GM19463 (cell line): Measurements from ENCODE around the gene N4BP3.
"Not testable (repeated sequence)": the region's sequence is repeated elsewhere in the genome, so short reads cannot be mapped to it uniquely, and the experiment has no call there.

Experiments used
- ATAC-seq: cut with Tn5 transposase; IDR thresholded peaks from one replicate; pipeline ENCODE4 v1.9.1; 2021; ENCODE audit warnings: mild to moderate bottlenecking, moderate library complexity; ENCODE audit not compliant: unreplicated experiment

N4BP3 gene

GRCh38 chr5:178121391-178122276, 8.3 kb downstream of the N4BP3 start:
- ATAC-seq: no peak

DNA sequence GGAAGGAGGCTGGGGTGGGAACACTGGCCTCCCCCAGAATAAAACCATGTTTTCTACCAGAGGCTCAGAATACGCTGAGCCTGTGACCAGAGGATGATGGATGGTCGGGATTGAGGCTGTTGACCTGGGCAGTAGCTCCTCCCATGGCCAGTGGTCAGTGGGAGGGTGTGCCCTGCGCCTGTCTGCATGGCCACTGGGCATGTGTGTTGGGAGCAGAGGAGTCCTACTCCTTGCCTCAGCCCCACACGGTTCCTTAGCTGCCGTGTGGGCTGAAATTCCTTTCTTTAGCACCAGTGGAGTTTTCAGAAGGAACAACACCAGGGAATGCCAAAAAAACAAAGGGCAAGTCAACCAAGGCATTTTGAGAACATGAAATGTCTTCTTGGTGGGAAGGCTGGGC, 9.0 kb downstream of the N4BP3 start:
- ATAC-seq: no peak

DNA sequence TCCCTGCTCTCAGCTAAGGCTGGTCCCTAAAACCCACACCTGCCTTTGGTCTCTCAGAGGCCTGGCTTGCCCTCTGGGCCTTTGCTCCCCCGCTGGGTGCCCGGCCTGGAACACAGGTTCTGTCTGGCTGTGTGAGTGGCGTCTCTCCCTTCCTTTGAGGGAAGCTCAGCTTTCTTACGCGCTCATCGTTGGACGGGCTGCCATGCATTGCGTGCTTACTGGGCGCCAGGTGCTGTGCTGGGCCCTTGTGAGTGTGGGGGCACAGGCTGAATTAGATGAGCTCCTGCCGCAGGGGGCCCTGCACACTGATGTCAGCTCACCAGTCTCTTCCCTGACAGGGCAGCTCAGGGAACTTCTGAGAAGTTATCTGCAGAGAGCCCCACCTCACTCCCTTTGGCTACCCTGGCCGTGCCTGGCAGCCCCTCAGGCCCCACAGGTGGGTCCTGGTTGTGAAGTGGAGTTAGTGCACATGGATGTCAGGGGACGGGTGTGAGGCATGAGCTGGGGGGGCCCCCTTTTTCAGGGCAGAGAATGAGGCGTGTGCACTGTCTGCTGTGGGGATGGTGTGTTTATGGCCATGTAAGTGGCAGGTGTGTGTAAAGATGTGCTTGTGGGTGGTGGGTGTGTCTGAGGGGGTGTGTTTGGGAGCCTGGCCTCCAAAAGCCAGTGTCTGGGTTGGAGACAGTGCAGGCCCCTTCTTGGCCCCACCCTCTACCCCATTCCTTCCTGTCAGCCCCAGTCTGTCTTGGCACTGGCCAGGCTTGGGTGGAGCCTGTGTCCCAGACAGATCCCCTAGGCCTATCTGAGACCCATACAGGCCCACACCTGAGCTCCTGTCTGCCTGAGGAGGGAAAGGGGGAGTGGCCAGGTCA, 10.0 kb downstream of the N4BP3 start:
- ATAC-seq: no peak

DNA sequence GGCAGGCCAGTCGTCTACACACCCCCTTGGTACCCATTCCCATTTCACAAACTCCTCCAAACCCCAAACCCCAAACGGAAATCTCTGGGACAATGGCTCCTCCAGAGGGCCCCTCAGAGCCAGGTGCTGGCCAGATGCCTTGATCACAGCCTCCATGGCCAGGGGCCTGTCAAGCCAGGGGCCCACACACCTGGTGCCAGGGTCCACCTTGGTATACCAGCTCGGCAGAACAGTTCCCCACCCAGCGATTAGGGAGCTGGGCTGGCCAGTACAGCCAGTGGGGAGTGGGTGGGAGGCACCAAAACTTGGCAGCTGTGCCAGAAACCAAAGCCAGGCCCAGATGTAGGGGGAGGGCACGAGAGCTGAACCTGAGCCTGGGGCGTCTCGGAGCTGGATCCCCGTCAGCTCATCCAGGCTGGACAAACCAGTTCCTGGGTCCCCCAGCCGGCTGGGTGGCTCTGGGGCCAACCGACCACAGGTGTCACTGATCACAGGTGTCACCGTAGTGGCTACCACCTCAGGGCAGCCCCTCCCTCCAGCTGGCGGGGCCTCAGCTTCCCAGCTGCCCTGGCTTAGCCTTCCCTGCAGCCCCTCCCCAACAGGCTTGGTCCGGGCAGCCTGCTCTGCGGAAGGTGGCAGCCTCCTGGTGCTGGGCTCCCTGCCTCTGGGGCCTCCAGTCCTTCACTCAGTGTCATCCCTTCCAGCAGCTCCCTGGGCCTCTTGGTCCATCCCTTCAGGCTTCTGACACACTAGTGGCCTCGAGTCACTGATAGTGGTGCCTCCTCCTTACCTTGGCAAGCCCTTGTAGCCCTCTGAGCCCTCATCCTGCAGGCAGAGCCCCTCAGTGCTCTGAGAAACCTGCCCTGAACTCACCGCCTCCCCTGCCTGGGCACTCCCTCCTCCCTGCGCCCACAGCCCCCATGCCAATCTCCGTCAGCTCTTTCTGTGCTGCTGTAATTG, 10.9 kb downstream of the N4BP3 start:
- no peak for ATAC-seq

DNA sequence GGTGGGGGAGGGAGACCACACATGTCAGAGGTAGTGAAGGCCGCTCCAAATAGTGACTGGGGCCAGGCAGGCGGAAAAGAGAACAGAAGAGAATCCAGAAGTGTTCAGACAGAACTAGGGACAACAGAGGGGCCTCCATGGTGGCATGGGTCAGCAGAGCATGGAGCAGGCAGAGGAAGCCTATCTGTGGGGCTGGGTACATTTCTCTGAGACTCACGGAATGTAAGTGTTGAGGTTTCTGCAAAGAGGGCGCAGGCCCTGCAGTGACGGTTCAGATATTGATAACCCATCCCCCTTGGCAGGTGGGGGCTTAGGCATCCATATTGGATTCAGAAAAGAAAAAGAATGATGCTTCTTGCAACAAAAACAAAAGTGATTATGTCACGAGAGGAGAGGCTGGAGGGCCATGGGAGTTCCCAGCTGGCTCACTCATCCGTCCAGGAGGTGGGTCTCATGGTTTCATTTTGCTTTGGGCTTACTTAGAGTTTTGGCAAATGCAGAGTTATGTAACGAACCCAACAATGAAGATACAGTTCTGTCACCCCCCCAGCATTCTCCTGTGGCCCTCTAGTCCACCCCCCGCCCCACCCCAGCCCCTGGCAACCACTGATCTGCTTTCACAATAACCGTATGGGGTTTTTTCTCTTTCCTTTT, 12.0 kb downstream of the N4BP3 start:
- ATAC-seq: no peak

GRCh38 chr5:178126556-178126955, 13.2 kb downstream of the N4BP3 start:
- ATAC-seq: no peak

DNA sequence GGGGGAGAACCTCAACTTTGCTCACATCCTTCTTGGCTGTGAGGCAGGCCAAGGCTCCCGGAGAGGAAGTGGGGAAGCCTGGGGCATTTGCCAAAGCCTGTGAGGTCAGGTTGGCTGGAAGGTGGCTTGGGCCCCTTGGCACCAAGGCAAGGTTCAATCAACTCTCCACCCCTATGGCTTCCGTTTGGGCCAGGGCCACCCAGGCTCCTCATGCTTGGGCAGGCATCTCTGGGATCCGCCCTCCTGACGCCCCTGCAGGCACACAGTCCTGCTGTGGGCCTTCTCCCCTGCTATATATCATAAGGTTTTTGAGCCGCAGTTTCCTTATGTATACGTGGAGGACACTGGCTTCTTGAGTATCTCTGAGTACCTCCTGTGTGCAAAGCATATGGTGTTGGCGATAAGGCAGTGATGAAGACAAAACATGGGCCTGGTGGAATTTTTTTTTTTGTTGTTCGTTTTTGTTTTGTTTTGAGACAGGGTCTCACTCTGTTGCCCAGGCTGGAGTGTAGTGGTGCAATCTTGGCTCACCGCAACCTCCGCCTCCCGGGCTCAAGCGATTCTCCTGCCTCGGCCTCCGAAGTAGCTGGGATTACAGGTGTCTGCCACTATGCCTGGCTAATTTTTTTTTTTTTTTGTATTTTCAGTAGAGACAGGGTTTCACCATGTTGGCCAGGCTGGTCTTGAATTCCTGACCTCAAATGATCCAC, 14.1 kb downstream of the N4BP3 start:
- ATAC-seq: not testable (repeated sequence)

DNA sequence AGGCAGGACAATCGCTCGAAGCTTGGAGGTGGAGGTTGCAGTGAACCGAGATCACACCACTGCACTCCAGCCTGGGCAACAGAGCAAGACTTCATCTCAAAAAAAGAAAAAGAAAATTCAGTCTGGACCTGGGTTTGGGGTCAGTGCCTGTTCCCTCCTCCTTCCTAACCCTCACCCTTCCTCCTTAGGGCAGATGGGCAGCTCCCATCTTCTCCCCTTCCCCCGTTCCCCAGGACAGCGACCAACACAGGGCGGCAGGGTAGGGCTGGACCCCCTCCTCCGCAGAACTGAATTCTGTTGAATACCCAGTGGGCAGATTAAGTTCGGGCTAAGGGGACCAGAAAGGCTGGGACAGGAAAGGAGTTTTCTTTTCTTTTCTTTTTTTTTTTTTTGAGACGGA, 16.0 kb downstream of the N4BP3 start:
- no peak for ATAC-seq

DNA sequence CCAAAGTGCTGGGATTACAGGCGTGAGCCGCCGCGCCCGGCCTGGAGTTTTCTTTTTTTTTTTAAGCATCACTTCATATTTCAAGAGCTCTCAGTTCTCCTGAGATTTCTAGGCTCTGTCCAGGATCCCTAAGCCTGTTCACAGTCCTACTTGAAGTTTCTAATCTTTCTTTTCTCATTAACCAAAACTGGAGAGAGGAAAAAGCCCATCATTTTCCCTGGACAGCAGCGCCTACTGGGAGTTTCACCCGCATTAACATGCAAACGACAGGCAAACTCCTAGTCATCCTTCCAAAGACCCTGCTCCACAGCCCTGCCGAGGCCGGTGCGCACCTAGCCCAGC, 16.9 kb downstream of the N4BP3 start:
- ATAC-seq: not testable (repeated sequence)

DNA sequence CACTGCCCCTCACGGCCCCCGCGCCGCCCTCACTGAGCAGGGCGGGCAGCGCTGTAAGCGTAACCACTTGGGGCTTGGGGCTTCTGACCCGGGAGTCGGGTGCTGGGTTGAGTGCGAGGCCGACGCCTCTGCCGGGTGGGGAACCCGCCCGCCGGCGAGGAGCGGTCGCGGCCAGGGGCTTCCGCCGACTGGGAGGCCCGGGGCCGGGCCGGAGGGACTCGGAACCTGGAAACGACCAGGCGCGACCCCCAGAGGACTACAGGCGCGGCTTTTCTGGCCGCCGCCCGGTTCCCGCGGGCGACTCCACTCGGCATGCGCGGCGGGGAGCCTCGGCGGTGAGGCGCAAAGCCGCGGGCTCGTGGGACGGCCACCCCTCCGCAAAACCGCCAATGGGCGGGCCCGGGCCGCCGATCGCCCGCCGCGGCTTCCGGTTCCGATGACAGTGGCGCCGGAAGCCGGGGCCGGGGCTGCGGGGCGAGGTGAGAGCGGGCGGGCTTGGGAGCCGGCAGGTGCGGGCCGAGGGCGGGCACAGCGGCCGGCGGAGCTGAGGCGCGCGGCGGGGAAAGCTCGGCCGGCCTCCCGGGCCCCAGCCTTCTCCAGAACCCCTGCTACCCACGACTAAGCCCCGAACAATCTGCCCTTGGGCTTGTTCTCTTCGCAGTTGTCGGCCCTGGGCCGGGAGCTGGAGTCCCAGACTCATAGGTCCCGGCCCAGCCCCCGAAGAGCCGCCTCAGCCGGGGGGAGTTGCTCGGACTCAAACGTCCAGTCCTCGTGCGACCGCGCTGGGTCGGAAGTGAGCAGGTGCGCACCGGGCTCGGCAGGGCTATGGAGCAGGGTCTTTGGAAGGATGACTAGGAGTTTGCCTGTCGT, 17.5 kb downstream of the N4BP3 start, which contains the start of gene RMND5B:
Gene RMND5B, plus strand, starts transcription at position 439 of the 870 bp plus-strand sequence. CDS start 7,106 bp downstream, outside the sequence.
- peak; percentile 88 for ATAC-seq

GRCh38 chr5:178131446-178131996, 18.2 kb downstream of the N4BP3 start:
- no peak for ATAC-seq

- ATAC-seq: no peak
Observed at GRCh38 chr5:178136990-178137389, 23.7 kb downstream of the N4BP3 start.

DNA sequence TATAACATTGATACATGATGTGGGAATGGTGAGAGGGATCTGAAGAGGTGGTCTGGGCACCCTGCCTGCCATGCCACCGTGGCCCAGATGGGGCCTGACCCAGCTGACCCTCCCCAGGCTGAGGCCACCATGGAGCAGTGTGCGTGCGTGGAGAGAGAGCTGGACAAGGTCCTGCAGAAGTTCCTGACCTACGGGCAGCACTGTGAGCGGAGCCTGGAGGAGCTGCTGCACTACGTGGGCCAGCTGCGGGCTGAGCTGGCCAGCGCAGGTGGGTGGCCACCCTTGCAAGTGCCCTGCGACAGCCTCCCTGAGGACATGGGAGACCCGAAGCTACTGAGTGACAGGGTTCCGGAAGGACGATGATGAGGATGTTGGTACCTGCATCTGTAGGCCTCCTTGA, 24.7 kb downstream of the N4BP3 start:
- no peak for ATAC-seq

- no peak for ATAC-seq
Observed at GRCh38 chr5:178141550-178141949, 28.2 kb downstream of the N4BP3 start.

DNA sequence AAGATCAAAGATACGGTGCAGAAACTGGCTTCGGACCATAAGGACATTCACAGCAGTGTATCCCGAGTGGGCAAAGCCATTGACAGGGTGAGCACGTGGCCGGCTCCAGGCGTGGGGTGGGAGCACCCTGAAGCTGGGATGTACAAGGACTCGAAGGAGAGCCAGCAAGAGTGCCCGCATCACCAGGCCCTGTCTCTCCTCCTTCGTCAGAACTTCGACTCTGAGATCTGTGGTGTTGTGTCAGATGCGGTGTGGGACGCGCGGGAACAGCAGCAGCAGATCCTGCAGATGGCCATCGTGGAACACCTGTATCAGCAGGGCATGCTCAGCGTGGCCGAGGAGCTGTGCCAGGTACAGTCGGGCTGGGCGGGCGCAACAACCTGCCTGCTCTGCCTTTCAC, 29.3 kb downstream of the N4BP3 start:
- no peak for ATAC-seq

DNA sequence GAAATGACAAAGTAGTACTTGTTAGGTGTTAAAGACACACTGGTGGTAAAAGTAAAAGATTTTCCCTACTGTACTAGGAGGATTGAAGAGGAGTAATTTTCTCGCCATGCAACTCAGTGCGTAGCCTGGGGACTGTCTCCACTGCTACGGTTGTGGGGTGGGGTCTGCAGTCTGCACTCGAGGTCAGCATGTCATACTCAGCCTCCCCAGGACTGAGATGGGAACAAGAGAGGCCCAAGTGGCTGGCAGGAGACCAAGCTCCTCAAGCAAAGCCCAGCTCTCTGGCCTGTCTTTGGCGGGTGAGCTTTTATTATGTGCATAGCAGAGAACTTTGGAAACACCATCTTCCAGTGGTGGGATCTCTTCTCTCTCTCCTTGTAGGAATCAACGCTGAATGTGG, 29.9 kb downstream of the N4BP3 start:
- no peak for ATAC-seq

- ATAC-seq: no peak
Observed at GRCh38 chr5:178143901-178144300, 30.6 kb downstream of the N4BP3 start.
